IMR-90 (cell line): ENCODE data around the gene SMIM24. TPM values are rescaled to one million over a fixed set of nuclear protein-coding genes. Genes with fewer than 3 reads are reported as not detected.

ENCODE experiments used
- ATAC-seq: fragments of 200-7000 bp; cut with Tn5 transposase; 2 replicates; pipeline ENCODE4 v1.9.1; 2020; ENCODE audit warnings: low read depth, mild to moderate bottlenecking, moderate library complexity
- BruUV-seq: library from RNA; stranded (reverse); fragments of 400-500 nt; replicated peaks from 2 replicates; lab custom pipeline; 2021; lab: Mats Ljungman, UMichigan
- CTCF ChIA-PET: fragments of 300-600 bp; formaldehyde crosslinking; extraction: SDS; loops from one replicate; lab custom pipeline; 2021; ENCODE audit warnings: antibody characterized with exemption; lab: Yijun Ruan, JAX
- POLR2A ChIA-PET: fragments of 300-600 bp; sonication (Branson Sonifier 250); formaldehyde crosslinking; loops from one replicate; lab custom pipeline; 2022; ENCODE audit warnings: antibody characterized with exemption; ENCODE audit not compliant: unreplicated experiment; lab: Charles Lee
- DNase-seq: peaks from one replicate; pipeline ENCODE4 v3.0.0; 2013
- H2AFZ ChIP-seq: replicated peaks from 2 replicates; pipeline ENCODE3; 2013; ENCODE audit warnings: low read length, mild to moderate bottlenecking; ENCODE audit not compliant: poor library complexity
- H2AK5ac ChIP-seq: 2 replicates; pipeline ENCODE4 v1.6.1; 2013; ENCODE audit warnings: low read depth, low read length, inconsistent platforms
- H2AK9ac ChIP-seq: replicated peaks from 2 replicates; pipeline ENCODE3; 2013; ENCODE audit warnings: mild to moderate bottlenecking, low read depth, low read length, moderate library complexity; ENCODE audit not compliant: poor library complexity
- H2BK120ac ChIP-seq: 2 replicates; pipeline ENCODE4 v1.6.1; 2013; ENCODE audit warnings: low read depth, low read length, inconsistent platforms
- H2BK15ac ChIP-seq: 3 replicates; pipeline ENCODE4 v1.6.1; 2013; ENCODE audit warnings: low read depth, low read length, inconsistent platforms
- H2BK20ac ChIP-seq: 2 replicates; pipeline ENCODE4 v1.6.1; 2013; ENCODE audit warnings: low read depth, mild to moderate bottlenecking, inconsistent platforms, low read length, moderate library complexity
- H2BK5ac ChIP-seq: 2 replicates; pipeline ENCODE4 v1.6.1; 2013; ENCODE audit warnings: mild to moderate bottlenecking, low read depth, low read length, inconsistent platforms; ENCODE audit not compliant: poor library complexity, severe bottlenecking
- H3K14ac ChIP-seq: replicated peaks from 2 replicates; pipeline ENCODE4 v1.6.1; 2013; ENCODE audit warnings: low read depth, low read length, inconsistent platforms
- H3K18ac ChIP-seq: 2 replicates; pipeline ENCODE4 v1.6.1; 2013; ENCODE audit warnings: low read depth, low read length, control low read depth
- H3K23ac ChIP-seq: 2 replicates; pipeline ENCODE4 v1.6.1; 2013; ENCODE audit warnings: low read depth, low read length, inconsistent platforms
- H3K27ac ChIP-seq: 2 replicates; pipeline ENCODE4 v1.5.1; 2013; ENCODE audit warnings: mild to moderate bottlenecking, control low read depth, low read length; ENCODE audit not compliant: insufficient read depth
- H3K27me3 ChIP-seq: 2 replicates; pipeline ENCODE4 v1.6.1; 2013; ENCODE audit warnings: low read length; ENCODE audit not compliant: control insufficient read depth, insufficient read depth
- H3K36me3 ChIP-seq: 2 replicates; pipeline ENCODE4 v1.6.1; 2013; ENCODE audit warnings: low read length, mixed read lengths; ENCODE audit not compliant: control insufficient read depth, insufficient read depth
- H3K4ac ChIP-seq: 2 replicates; pipeline ENCODE4 v1.6.1; 2013; ENCODE audit warnings: low read depth, low read length, inconsistent platforms
- H3K4me1 ChIP-seq: 2 replicates; pipeline ENCODE4 v1.6.1; 2013; ENCODE audit warnings: low read length, mixed read lengths; ENCODE audit not compliant: control insufficient read depth, insufficient read depth
- H3K4me2 ChIP-seq: 2 replicates; pipeline ENCODE4 v1.6.1; 2013; ENCODE audit warnings: low read depth, mild to moderate bottlenecking, control low read depth, low read length, moderate library complexity
- H3K4me3 ChIP-seq: 2 replicates; pipeline ENCODE4 v1.5.1; 2013; ENCODE audit warnings: low read depth, mild to moderate bottlenecking, control low read depth, low read length, moderate library complexity; ENCODE audit not compliant: insufficient read depth
- H3K56ac ChIP-seq: 2 replicates; pipeline ENCODE4 v1.6.1; 2013; ENCODE audit warnings: low read length, inconsistent platforms; ENCODE audit not compliant: insufficient read depth; ENCODE audit errors: extremely low read depth
- H3K79me1 ChIP-seq, 2 experiments: 2 replicates each; pipeline ENCODE4 v1.6.1; 2013; ENCODE audit warnings: low read length in 2 of 2, inconsistent platforms in 1 of 2, low read depth in 1 of 2
- H3K9ac ChIP-seq: 2 replicates; pipeline ENCODE4 v1.6.1; 2013; ENCODE audit warnings: low read depth, low read length, control low read depth
- H3K9me1 ChIP-seq: 2 replicates; pipeline ENCODE4 v1.6.1; 2013; ENCODE audit warnings: low read length, inconsistent platforms; ENCODE audit not compliant: insufficient read depth
- H3K9me3 ChIP-seq: 2 replicates; pipeline ENCODE4 v1.6.1; 2013; ENCODE audit warnings: low read length; ENCODE audit not compliant: control insufficient read depth, insufficient read depth
- H4K20me1 ChIP-seq: 2 replicates; pipeline ENCODE4 v1.6.1; 2013; ENCODE audit warnings: low read length, inconsistent platforms; ENCODE audit not compliant: insufficient read depth
- H4K5ac ChIP-seq: 2 replicates; pipeline ENCODE4 v1.6.1; 2013; ENCODE audit warnings: mild to moderate bottlenecking, low read depth, low read length, control low read depth
- H4K8ac ChIP-seq, 2 experiments: 2 replicates each; pipeline ENCODE4 v1.6.1; 2013; ENCODE audit warnings: low read depth in 2 of 2, low read length in 2 of 2, control low read depth in 1 of 2, inconsistent platforms in 1 of 2
- H4K91ac ChIP-seq: 2 replicates; pipeline ENCODE4 v1.6.1; 2013; ENCODE audit warnings: low read depth, low read length, inconsistent platforms; ENCODE audit not compliant: insufficient read depth
- BHLHE40 ChIP-seq: fragments of 150-350 bp; IDR thresholded peaks from 2 replicates; pipeline ENCODE4 v1.6.1; 2016; ENCODE audit warnings: mild to moderate bottlenecking, low read depth, low read length
- CEBPB ChIP-seq: IDR thresholded peaks from 2 replicates; pipeline ENCODE4 v1.6.1; 2012; ENCODE audit warnings: low read depth, low read length, improper control_type of control experiment
- ELK1 ChIP-seq: fragments of 150-350 bp; IDR thresholded peaks from 2 replicates; pipeline ENCODE4 v1.6.1; 2016; ENCODE audit warnings: low read depth, mild to moderate bottlenecking, low read length, moderate library complexity, borderline replicate concordance
- FOS ChIP-seq: fragments of 150-350 bp; IDR thresholded peaks from 2 replicates; pipeline ENCODE4 v1.6.1; 2016; ENCODE audit warnings: low read depth, low read length
- MAFK ChIP-seq: IDR thresholded peaks from 2 replicates; pipeline ENCODE4 v1.6.1; 2012; ENCODE audit warnings: low read depth, low read length, improper control_type of control experiment
- MAZ ChIP-seq: IDR thresholded peaks from 2 replicates; pipeline ENCODE4 v1.6.1; 2012; ENCODE audit warnings: low read depth, mild to moderate bottlenecking, low read length, improper control_type of control experiment, moderate library complexity, borderline replicate concordance
- MXI1 ChIP-seq: IDR thresholded peaks from 2 replicates; pipeline ENCODE4 v1.6.1; 2012; ENCODE audit warnings: low read depth, mild to moderate bottlenecking, low read length, moderate library complexity, borderline replicate concordance
- NFE2L2 ChIP-seq: fragments of 150-350 bp; IDR thresholded peaks from 2 replicates; pipeline ENCODE4 v1.6.1; 2016; ENCODE audit warnings: low read depth, mild to moderate bottlenecking, low read length
- RAD21 ChIP-seq: IDR thresholded peaks from 2 replicates; pipeline ENCODE4 v1.6.1; 2012; ENCODE audit warnings: low read length, improper control_type of control experiment
- RCOR1 ChIP-seq: IDR thresholded peaks from 2 replicates; pipeline ENCODE4 v1.6.1; 2012; ENCODE audit warnings: mild to moderate bottlenecking, low read length, improper control_type of control experiment; ENCODE audit not compliant: insufficient replicate concordance
- SMC3 ChIP-seq: fragments of 150-350 bp; IDR thresholded peaks from 2 replicates; pipeline ENCODE4 v1.6.1; 2016; ENCODE audit warnings: low read depth, mild to moderate bottlenecking, antibody characterized with exemption, low read length, moderate library complexity
- WGBS, 2 experiments: methylation state at CpG; one replicate each; pipeline versions ENCODE4 v1.1.5 to v1.1.7; 2013; ENCODE audit warnings: missing lambda C conversion rate in 2 of 2; ENCODE audit not compliant: insufficient read length in 1 of 2; ENCODE audit errors: extremely low coverage in 2 of 2; 5-methylcytosine and 5-hydroxymethylcytosine counted together
- dilution Hi-C: fragments of 300-500 bp; cut with HindIII; formaldehyde crosslinking; loops from one replicate; pipeline ENCODE4 v1.14.3; 2018; ENCODE audit warnings: low sequenced_read_pairs; ENCODE audit not compliant: unreplicated experiment
- in situ Hi-C: fragments of 300-500 bp; cut with MboI; formaldehyde crosslinking; loops from 3 replicates; pipeline ENCODE4 v1.14.3; 2019; ENCODE audit warnings: low sequenced_read_pairs, inconsistent platforms, mixed read lengths
- intact Hi-C: fragments of 100-400 bp; cut with micrococcal nuclease; formaldehyde crosslinking; loops from 2 replicates; pipeline ENCODE4 v1.10.0; 2022
- polyA plus RNA-seq, 3 experiments: library from polyadenylated mRNA; depleted of rRNA; stranded (reverse); fragments of >200 nt; gene quantifications; 2 replicates each; pipeline ENCODE4 v1.2.3, GENCODE V29; 2012; ENCODE audit warnings: low replicate concordance in 1 of 3
- total RNA-seq: library from RNA; depleted of rRNA; stranded (reverse); fragments of >200 nt; gene quantifications from 2 replicates; pipeline ENCODE4 v1.2.3, GENCODE V29; 2012
- TF ChIP-seq, protein P1 (sequence below): conservative IDR thresholded peaks from 2 replicates; pipeline ENCODE4 v1.5.1; 2012; ENCODE audit warnings: mild to moderate bottlenecking, low read depth, low read length, improper control_type of control experiment
- TF ChIP-seq, protein P2 (sequence below): fragments of 150-350 bp; IDR thresholded peaks from 2 replicates; pipeline ENCODE4 v1.6.1; 2017; ENCODE audit warnings: mild to moderate bottlenecking, antibody characterized with exemption, low read length, low read depth

Gene SMIM24
- total and polyA plus RNA-seq, 2 of the 4 experiments (the other 2 are of a cell fraction) = not detected

GRCh38 chr19:3516675-3517207 lies 36.4 kb upstream of the SMIM24 start:
- Histone ChIP-seq H3K4me3 (no peak overlapping the region), H3K56ac (no peak overlapping the region), H4K5ac (no peak overlapping the region), H2BK20ac (no peak overlapping the region), H2AK9ac (no peak overlapping the region), H2BK15ac (no peak overlapping the region), H3K27me3 (no peaks in the 10 kb centered on the region), H3K9ac (no peak overlapping the region), H3K79me1 (peaks cover 12 to 97% of the 10 kb centered on the region in 2 experiments), H2AK5ac (no peak overlapping the region), H3K27ac (no peak overlapping the region), H3K36me3 (peaks cover 12% of the 10 kb centered on the region; the same call in 1 of the 2 replicates), H2BK120ac (no peak overlapping the region), H3K9me1 (peaks cover 23% of the 10 kb centered on the region; the same call in 1 of the 2 replicates), H4K91ac (no peak overlapping the region), H3K23ac (no peak overlapping the region), H3K14ac (no peak overlapping the region), H4K20me1 (peaks cover 99% of the 10 kb centered on the region), H3K4ac (no peak overlapping the region), H3K4me2 (no peak overlapping the region), H3K18ac (no peak overlapping the region), H4K8ac (no peak overlapping the region), H3K9me3 (no peaks in the 10 kb centered on the region), H3K4me1 (peaks cover 13% of the 10 kb centered on the region), H2BK5ac (no peak overlapping the region), H2AFZ (no peak overlapping the region)
- ChIA-PET POLR2A (no interaction called here), CTCF (interaction anchor here (0.9 kb wide), 1 partner anchor 28 kb away, joined by 3 read pairs; no protein-coding TSS in a partner anchor)
- intact Hi-C loops (no loop called here), dilution Hi-C loops (no loop called here), in situ Hi-C loops (no loop called here)
- DNase-seq (no peak), ATAC-seq (no peak)
- no TSS peak for BruUV-seq
- 87% methylated on average over 7 of the region's 15 CpGs; no CpG with 5 or more reads in 1 of the 2 experiments for WGBS, 2 experiments
- TF ChIP-seq, protein P1, sequence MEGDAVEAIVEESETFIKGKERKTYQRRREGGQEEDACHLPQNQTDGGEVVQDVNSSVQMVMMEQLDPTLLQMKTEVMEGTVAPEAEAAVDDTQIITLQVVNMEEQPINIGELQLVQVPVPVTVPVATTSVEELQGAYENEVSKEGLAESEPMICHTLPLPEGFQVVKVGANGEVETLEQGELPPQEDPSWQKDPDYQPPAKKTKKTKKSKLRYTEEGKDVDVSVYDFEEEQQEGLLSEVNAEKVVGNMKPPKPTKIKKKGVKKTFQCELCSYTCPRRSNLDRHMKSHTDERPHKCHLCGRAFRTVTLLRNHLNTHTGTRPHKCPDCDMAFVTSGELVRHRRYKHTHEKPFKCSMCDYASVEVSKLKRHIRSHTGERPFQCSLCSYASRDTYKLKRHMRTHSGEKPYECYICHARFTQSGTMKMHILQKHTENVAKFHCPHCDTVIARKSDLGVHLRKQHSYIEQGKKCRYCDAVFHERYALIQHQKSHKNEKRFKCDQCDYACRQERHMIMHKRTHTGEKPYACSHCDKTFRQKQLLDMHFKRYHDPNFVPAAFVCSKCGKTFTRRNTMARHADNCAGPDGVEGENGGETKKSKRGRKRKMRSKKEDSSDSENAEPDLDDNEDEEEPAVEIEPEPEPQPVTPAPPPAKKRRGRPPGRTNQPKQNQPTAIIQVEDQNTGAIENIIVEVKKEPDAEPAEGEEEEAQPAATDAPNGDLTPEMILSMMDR = no peak
- TF ChIP-seq CEBPB (no peak), BHLHE40 (no peak), SMC3 (no peak), FOS (no peak), MAFK (no peak), NFE2L2 (no peak), RAD21 (no peak), RCOR1 (no peak), ELK1 (no peak), MXI1 (no peak), MAZ (no peak)
- TF ChIP-seq, protein P2, sequence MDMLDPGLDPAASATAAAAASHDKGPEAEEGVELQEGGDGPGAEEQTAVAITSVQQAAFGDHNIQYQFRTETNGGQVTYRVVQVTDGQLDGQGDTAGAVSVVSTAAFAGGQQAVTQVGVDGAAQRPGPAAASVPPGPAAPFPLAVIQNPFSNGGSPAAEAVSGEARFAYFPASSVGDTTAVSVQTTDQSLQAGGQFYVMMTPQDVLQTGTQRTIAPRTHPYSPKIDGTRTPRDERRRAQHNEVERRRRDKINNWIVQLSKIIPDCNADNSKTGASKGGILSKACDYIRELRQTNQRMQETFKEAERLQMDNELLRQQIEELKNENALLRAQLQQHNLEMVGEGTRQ = no peak
